Fibroblast of the aortic adventitia (primary cell): ENCODE measurements around the gene PITX1. TPM values are rescaled to one million over a fixed set of nuclear protein-coding genes. Genes with fewer than 3 reads are reported as not detected.
"Not testable (repeated sequence)": the region's sequence is repeated elsewhere in the genome, so short reads cannot be mapped to it uniquely, and the experiment has no call there.

Experiments
- DNase-seq: peaks from one replicate; pipeline ENCODE4 v3.0.0-alpha.2; 2010; ENCODE audit warnings: low read depth
- H3K4me3 ChIP-seq: 2 replicates; pipeline ENCODE4 v1.5.1; 2011; ENCODE audit warnings: low read depth, mild to moderate bottlenecking, control low read depth, low read length, moderate library complexity
- CTCF ChIP-seq: IDR thresholded peaks from 2 replicates; pipeline ENCODE4 v1.5.1; 2011; ENCODE audit warnings: mild to moderate bottlenecking, low read length, control low read depth, inconsistent platforms; ENCODE audit not compliant: insufficient read depth
- total RNA-seq: library from RNA; depleted of rRNA; stranded (reverse); fragments of >200 nt; gene quantifications from 2 replicates; pipeline ENCODE4 v1.2.3, GENCODE V29; 2012; ENCODE audit warnings: low replicate concordance

The PITX1 gene
- total RNA-seq, 1 donor, result 1.5 TPM

- no peak for DNase-seq
- TF ChIP-seq CTCF, result no peak
- no peak overlapping the region for H3K4me3 ChIP-seq
Measured at GRCh38 chr5:134994560-134995156, 39.4 kb downstream of the PITX1 start.

GRCh38 chr5:134993161-134993560, 40.9 kb downstream of the PITX1 start:
- H3K4me3 ChIP-seq, result no peak overlapping the region
- DNase-seq, result peak; percentile 28
- TF ChIP-seq CTCF, result no peak

- no peak for DNase-seq
- TF ChIP-seq CTCF, result no peak
- no peak overlapping the region for H3K4me3 ChIP-seq
Measured at GRCh38 chr5:134992148-134992547, 41.9 kb downstream of the PITX1 start.

- not testable (repeated sequence) for DNase-seq, H3K4me3 ChIP-seq
Measured at GRCh38 chr5:134990183-134990582, 43.8 kb downstream of the PITX1 start.

- peak; percentile 59 for DNase-seq
Measured at GRCh38 chr5:134989266-134989830, 44.7 kb downstream of the PITX1 start.

GRCh38 chr5:134982230-134982629, 51.8 kb downstream of the PITX1 start:
- DNase-seq, result peak; percentile 8
- TF ChIP-seq CTCF, result no peak
- H3K4me3 ChIP-seq, result no peak overlapping the region

More at GRCh38 chr5:134989266-134989830, 44.7 kb downstream of the PITX1 start:
- no peak for TF ChIP-seq CTCF
- no peak overlapping the region for H3K4me3 ChIP-seq

- DNase-seq, result no peak
- no peak for TF ChIP-seq CTCF
- no peak overlapping the region for H3K4me3 ChIP-seq
Measured at GRCh38 chr5:134979416-134979815, 54.6 kb downstream of the PITX1 start.

Other genes with a start within 250 kb of the PITX1 start
- 18.7 and 61.5 TPM in 2 replicates for gene C5orf24, start 188.3 kb downstream of the PITX1 start, total RNA-seq
- 39.9 and 85.9 TPM in 2 replicates for gene TXNDC15, start 159.9 kb downstream of the PITX1 start, total RNA-seq
- gene PCBD2, start 129.1 kb downstream of the PITX1 start, total RNA-seq, result 0.90 and 8.9 TPM in 2 replicates
- 0.09 TPM in 1 of 2 replicates, not detected in the other for gene CATSPER3, start 66.3 kb downstream of the PITX1 start, total RNA-seq